HG02642 (cell line): Measurements from ENCODE around the gene CMSS1.

Experiments used
- ATAC-seq: cut with Tn5 transposase; IDR thresholded peaks from one replicate; pipeline ENCODE4 v1.9.1; 2021; ENCODE audit warnings: mild to moderate bottlenecking; ENCODE audit not compliant: unreplicated experiment, poor library complexity

Gene CMSS1

GRCh38 chr3:100073049-100073713 is 255.5 kb downstream of the CMSS1 start:
- ATAC-seq = no peak

GRCh38 chr3:100073714-100074307 is 256.1 kb downstream of the CMSS1 start:
- peak; percentile 47 for ATAC-seq

- no peak for ATAC-seq
Observed at GRCh38 chr3:100075196-100075595, 257.5 kb downstream of the CMSS1 start.

GRCh38 chr3:100075851-100076730 is 258.4 kb downstream of the CMSS1 start:
- ATAC-seq = no peak

- no peak for ATAC-seq
Observed at GRCh38 chr3:100076731-100077529, 259.3 kb downstream of the CMSS1 start.

- ATAC-seq = no peak
Observed at GRCh38 chr3:100079328-100079727, 261.7 kb downstream of the CMSS1 start.

- no peak for ATAC-seq
Observed at GRCh38 chr3:100080573-100080972, 262.9 kb downstream of the CMSS1 start.

GRCh38 chr3:100081311-100081710 is 263.6 kb downstream of the CMSS1 start:
- no peak for ATAC-seq

GRCh38 chr3:100081986-100082692 is 264.5 kb downstream of the CMSS1 start:
- no peak for ATAC-seq

GRCh38 chr3:100082714-100083113 is 265.1 kb downstream of the CMSS1 start:
- no peak for ATAC-seq

- ATAC-seq = no peak
Observed at GRCh38 chr3:100083209-100083608, 265.5 kb downstream of the CMSS1 start.

GRCh38 chr3:100084100-100084806 is 266.6 kb downstream of the CMSS1 start:
- ATAC-seq = no peak

GRCh38 chr3:100086401-100086800 is 268.7 kb downstream of the CMSS1 start:
- no peak for ATAC-seq

GRCh38 chr3:100087198-100087597 is 269.5 kb downstream of the CMSS1 start:
- peak; percentile 88 for ATAC-seq

GRCh38 chr3:100088735-100089368 is 271.2 kb downstream of the CMSS1 start:
- no peak for ATAC-seq

GRCh38 chr3:100089812-100090668 is 272.4 kb downstream of the CMSS1 start:
- peak; percentile 88 for ATAC-seq

GRCh38 chr3:100090669-100091005 is 273.0 kb downstream of the CMSS1 start:
- peak; percentile 6 for ATAC-seq

- ATAC-seq = no peak
Observed at GRCh38 chr3:100093831-100094230, 276.2 kb downstream of the CMSS1 start.
